Measurements from ENCODE around the gene UFSP1.

UFSP1 gene

DNA sequence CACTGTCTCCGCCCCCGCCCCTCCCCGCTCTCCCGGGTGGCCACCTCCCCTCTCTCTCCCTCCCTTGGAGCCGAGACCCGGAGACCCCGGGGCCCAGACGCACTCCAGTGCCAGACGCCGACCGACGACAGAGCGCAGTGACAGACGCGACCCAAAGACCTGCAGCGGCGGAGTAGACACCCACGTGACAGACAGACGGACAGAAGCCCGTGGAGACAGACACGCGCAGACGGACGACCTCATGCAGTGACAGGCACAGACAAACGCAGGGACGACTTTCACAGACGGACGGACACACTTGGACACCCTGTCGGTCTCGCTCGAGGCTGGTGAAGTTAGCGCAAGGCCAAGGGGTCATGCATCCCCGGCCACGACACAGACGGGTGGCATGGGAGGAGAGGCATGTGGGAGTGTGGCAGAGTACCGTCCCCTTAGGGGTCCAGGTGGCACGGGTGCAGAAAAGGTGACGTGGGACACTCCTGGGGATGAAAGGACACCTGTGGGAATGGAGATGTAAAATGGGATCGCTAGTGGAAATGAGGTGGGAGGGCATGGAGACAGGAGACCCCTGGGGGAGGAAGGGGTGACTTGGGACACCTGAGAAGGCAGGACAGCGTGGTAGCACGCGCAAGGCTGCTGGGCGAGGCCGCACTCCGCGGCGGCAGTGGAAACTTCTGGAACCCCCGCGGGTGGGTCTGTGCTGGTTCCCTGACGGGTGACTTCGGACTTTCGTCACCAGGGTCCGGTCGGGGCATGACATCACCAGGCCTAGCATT is 6.6 kb upstream of the UFSP1 start:
- DNase-seq (ENCODE audit: low spot score) = peak; percentile 73

- no peak for DNase-seq (ENCODE audit: low spot score)
These were observed 6.1 kb upstream of the UFSP1 start, which contains the start of gene ACHE for GRCh38 chr7:100895701-100895955. Gene ACHE (minus strand): TSS chr7:100895888. CDS start chr7:100894232, 1,656 bp downstream.

DNA sequence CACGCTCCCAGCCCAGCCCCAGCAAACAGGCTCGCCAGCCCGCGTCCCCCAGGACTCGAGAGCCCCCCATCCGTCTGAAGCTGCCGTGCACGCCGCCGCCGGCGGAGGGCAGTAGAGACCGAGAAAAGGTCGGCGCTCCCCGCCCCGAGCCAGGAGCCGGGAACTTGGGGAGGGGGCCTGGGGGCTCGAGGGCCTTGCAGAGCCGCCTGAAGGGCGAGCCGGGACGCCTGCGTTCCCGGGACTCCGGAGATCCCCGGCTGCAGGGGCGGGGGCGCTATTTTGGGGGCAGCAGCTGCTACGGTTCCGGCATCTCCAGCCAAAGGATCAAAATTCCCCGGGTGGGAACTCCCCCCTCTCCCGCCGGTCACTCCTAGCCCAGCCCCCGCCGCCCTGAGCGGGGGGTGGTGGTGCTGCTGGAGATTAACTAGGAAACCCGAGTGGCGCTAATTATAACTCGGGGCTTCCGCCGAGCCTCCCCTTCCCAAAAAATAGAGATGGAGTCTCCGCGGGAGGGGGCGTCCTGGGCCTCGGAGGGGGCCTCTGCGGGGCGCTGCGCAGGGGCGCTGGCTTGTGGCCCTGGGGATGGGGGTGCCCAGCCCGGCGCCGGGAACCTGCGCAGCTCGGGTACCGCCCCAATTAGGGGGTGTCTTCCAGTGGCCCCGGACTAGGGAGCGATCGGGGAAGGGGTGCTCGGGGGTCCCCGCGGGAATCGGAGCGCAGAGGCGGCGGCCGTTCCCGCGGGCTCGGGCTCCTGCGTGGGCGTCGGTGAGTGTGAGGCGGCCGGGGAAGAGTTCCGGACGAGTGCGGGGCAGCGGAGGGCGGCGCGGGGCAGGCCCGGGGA is 5.6 kb upstream of the UFSP1 start:
- peak; percentile 85 for DNase-seq (ENCODE audit: low spot score)

DNA sequence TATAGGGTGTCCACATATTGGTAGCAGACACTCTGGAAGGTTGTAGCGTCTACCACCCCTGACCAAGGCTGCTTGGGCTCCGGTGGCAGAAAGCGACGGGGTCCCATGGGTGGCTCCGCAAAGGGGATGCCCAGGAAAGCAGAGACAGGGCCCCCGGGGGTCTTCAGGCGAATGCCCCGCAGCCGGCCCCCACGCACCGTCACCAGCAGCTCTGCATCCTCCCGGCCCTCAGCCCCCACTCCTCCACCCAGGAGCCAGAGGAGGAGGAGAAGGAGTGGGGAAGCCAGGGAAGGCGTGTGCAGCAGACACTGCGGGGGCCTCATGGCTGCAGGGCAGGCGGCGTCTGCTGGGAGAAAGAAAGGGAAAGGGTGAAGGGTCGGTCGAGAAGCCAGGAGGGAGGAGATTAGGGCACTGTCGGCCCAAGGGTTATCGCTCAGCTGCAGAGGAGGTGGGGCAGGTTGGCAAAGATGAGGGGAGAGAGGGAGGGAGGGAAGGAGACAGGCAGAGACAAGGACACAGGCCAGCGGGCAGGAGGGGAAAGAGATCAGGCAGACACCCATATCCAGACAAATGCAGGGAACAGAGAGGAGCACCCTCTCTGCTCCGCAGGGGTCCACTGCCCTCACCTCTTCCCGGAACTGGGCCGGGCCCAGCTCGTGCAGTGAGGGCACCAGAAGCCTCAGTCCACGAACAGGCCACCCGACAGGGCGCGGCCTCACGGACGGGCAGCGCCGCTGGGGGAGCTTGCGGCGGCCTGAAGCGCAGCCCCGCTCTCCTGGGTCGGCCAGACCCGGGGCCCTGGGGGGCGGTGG is 4.6 kb upstream of the UFSP1 start:
- peak; percentile 10 for DNase-seq (ENCODE audit: low spot score)

DNA sequence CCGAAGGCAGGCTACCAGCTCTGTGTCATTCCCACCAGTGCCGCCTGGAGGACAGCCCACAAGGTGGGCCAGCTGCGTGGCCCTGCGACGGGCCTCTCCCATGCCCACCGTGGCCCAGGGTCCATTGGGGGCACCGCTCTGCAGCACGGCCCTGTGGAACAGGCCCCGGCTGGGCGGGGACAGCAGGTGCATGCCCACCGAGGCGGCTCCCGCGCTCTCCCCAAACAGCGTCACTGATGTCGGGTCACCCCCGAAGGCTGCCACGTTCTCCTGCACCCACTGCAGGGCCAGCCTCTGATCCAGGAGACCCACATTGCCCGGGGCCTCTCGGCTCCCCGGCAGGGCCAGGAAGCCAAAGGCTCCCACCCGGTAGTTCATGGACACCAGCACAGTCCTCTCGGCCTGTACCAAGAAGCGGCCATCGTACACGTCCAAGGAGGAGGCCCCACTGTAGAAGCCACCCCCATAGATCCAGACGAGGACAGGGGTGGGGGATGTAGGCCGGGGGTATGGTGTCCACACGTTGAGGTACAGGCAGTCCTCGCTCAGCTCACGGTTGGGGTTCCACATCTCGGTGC is 3.9 kb upstream of the UFSP1 start:
- DNase-seq (ENCODE audit: low spot score) = peak; percentile 14

DNA sequence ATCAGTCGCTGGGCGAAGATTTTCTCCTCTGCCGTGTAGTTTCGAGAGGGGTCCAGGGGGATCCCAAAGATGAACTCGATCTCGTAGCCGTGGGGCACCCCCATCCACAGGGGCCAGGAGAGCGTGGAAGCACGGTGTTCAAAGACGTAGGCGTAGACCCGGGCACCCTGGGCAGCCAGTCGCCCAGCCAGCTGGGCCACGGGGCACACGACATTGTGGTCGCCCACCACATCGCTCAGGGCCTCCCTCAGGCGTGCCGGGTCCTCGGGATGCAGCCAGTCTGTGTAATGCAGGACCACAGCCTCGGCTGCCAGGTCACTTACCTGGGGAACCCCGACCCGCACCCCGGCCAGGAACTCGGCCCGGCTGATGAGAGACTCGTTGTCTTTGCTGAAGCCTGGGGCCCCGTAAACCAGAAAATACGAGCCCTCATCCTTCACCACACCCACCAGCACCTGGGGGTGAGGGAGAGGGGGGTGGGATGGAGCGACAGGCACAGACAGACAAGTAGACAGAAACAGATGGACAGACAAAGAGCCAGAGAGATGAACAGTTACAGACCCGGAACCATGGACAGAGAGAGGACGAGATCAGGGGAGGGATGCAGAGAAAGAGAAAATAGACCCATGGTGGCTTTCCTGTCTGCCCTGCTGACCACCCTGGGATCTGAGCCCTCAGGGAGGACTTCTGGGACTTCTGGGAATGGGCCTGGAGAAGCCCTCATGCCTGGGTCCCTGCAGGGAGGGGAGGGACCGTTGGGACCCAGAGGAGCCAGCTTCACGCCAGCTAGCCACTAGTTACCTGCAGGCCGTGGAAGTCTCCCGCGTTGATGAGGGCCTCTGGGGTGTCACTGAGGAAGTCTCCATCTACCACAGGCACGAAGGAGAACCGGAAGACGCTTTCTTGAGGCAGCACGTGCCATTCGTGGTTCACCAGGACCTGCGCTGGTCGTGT is 3.1 kb upstream of the UFSP1 start:
- DNase-seq (ENCODE audit: low spot score) = peak; percentile 15

DNA sequence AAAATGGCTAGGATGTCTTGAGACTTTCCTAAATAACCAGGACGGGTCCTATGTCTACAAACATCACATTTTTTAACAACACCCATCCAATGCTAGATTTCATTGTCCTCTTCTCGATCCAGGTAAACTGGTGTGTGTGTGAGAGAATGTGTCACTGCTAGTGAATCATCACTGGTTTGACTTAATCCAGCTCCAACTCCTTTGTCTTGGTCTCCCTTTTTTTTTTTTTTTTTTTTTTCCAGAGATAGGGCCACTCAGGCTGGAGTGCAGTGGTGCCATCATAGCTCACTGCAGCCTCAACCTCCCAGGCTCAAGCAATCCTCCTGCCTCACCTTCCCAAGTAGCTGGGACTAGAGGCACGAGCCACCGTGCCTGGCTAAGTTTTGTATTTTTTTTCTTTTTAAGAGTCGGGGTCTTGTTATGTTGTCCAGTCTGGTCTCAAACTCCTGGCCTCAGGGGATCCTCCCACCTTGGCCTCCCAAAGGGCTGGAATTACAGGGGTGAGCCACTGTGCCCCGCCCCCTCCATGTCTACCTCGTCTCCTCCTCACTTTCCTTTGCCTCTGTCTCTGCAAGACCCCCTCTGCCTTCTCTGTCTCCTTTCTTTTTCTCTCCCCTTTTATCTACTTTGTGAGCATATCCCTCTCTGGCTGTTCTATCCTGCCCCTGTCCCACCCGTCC is 2.2 kb upstream of the UFSP1 start:
- no peak for DNase-seq (ENCODE audit: low spot score)

DNA sequence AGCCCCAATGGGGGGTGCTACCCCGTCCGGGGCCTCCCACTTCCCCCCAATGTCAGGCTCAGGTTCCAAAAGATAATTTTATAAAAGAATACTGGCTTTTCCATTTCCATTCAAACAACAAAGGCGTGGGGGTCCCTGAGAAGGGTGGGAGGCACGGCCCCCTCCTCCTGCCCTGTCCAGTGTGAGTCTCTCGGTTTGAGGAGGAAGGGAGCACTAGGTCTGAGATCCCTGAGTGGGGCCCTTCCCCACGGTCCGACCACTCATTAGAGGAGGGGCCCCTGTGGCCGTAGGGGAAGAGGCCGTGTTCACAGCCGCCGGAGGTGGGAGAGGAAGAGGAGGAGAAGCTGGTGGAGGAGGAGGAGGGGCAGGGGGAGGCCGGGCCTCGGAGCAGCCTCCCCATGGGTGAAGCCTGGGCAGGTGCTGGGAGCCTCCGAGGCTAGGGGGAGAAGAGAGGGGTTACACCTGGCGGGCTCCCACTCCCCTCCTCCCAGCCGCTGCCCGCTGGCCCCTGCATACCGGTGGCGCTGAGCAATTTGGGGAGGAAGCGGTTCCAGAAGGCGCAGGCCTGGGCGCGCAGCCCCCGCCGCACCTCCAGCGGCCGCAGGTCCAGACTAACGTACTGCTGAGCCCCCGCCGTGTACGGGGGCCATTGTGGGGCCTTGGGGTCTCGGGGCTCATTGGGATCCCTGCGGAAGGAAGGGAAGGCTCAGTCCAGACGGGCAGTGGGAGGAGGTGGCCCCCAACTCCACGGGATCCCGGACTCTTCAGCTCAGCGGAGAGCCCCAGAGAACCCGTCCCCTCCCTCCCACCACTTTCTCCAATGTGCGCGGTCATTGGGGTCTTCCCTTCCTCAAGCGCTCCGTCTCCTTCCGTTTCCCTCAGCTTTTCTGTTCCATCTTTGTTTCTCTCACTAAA is 1.4 kb upstream of the UFSP1 start:
- peak; percentile 18 for DNase-seq (ENCODE audit: low spot score)

DNA sequence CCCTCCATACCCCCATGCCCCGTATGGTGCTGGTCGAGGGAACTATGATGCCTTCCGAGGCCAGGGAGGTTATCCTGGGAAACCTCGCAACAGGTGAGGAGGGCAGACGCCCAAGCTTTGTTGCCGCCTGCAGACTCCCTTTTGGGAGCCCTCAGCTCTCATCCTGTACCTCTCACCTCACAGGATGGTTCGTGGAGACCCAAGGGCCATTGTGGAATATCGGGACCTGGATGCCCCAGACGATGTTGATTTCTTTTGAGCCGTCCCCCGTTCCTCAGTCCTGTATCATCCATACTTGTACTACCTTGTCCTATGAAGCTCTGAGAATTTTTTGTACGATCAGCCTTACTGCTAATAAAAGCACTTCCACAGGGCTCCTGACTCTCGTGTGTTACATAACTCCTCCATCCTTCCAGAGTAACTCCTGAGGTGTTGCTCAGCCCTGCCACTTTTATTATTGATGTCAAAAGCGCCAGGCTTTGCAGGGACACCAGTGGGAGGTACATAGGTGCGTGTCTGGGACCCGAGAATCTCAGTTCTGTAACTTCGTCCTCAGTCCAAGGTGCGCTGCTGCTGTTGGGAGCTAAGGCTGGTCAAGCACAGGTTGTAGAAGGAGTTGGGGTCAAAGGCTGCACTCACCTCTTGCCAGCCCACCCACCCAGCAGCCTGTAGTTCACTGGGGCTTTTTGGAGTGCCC is 1.1 kb downstream of the UFSP1 start:
- DNase-seq (ENCODE audit: low spot score) = peak; percentile 4

GRCh38 chr7:100887516-100888290 is 1.8 kb downstream of the UFSP1 start:
- peak; percentile 26 for DNase-seq (ENCODE audit: low spot score)

GRCh38 chr7:100886936-100887515 is 2.5 kb downstream of the UFSP1 start:
- DNase-seq (ENCODE audit: low spot score) = peak; percentile 18

DNA sequence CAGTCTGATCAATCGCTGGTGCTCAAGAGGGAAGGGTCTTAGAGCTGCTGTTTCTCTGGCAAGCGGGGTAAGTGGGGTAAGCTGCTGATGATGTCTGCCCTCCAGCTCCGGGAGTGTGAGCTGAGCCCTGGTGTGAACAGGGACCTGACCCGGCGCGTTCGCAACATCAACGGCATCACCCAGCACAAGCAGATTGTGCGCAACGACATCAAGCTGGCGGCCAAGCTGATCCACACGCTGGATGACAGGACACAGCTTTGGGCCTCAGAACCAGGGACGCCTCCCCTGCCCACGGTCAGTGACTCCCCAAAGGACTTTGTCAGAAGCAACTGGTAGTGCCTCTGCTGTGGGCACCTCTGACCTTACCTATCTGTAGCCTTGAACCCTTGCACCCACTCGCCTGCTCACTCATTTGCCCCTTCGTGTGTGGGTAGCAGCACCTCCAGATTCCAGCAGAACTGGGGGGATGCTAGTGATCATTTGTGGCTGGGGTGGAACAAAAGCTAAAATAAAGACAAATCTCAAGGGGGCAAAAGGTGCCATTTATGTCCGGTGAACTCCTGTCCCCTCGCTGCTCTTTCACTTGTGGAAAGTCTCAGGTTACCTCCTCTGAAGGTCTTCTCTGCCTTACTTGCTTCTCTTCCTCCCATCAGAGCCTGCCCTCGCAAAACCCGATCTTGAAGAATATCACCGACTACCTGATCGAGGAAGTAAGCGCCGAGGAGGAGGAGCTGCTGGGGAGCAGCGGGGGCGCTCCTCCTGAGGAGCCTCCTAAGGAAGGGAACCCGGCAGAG is 3.2 kb downstream of the UFSP1 start:
- DNase-seq (ENCODE audit: low spot score) = peak; percentile 9

DNA sequence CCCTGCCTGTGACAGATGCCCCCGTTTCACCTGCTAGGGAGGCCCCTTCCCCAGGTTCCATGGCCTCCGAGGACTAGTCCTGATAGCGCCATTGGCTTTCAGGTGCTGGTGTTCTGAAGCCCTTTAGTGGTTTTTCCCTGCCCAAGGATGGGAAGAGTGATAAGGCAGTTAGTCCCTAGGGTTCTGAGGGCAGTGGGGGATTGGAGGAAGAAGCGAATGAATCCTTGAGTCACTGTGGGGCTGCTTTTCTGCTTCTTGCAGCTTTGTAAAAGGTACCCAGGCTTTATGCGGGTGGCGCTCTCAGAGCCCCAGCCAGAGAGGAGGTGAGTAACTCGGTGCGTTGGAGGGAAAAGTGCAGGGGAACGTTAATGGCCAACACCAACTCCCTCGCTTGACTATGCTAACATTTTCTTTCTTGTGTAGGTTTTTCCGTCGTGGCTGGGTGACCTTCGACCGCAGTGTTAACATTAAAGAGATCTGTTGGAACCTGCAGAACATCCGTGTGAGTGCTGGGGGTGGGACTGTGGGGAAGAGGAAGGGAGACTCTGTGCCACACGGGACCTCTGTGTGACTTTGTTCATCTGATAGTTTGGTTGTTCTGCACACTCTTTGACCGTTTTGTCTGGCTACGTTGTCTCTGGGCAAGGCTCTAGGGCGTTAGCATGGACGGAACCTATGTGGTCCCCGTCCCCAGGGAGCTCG is 3.9 kb downstream of the UFSP1 start:
- DNase-seq (ENCODE audit: low spot score) = peak; percentile 6

DNA sequence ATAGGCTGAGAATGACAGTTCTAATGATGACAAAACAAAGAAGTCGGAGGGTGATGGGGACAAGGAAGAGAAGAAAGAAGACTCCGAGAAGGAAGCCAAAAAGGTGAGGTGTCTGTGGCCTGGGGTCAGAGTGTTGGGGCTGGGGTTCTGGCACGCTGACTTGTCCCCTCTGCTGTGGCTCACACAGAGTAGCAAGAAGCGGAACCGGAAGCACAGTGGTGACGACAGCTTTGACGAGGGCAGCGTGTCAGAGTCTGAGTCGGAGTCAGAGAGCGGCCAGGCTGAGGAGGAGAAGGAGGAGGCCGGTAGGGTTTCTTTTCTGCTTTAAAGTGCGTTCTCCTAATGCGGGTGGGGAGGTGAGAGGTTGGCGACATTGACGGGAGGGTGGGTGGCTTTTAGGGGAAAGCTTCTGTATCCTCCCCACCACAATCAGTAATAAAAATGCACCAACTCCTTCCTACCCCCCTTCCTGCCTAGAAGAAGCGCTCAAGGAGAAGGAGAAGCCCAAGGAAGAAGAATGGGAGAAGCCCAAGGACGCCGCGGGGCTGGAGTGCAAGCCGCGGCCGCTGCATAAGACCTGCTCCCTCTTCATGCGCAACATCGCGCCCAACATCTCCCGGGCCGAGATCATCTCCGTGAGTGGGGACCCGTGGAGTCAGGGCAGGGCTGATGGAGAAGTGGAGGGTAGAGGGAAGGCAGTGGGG is 4.6 kb downstream of the UFSP1 start:
- DNase-seq (ENCODE audit: low spot score) = no peak

- DNase-seq (ENCODE audit: low spot score) = peak; percentile 15
These were observed 6.6 kb downstream of the UFSP1 start for GRCh38 chr7:100882785-100883526.

Data from D341Med (cell line).